H1 (cell line): ENCODE data around the gene PRR23E. TPM values are rescaled to one million over a fixed set of nuclear protein-coding genes. Genes with fewer than 3 reads are reported as not detected.

ENCODE experiments used
- CTCF ChIA-PET: fragments of 300-600 bp; sonication (Branson Sonifier 250); formaldehyde crosslinking; loops from one replicate; lab custom pipeline; 2021; ENCODE audit not compliant: partially characterized antibody; lab: Charles Lee
- POLR2A ChIA-PET: fragments of 300-600 bp; sonication (Branson Sonifier 250); formaldehyde crosslinking; loops from one replicate; lab custom pipeline; 2021; ENCODE audit warnings: inconsistent platforms; ENCODE audit not compliant: partially characterized antibody; lab: Charles Lee
- DNase-seq, 2 experiments: peaks; one replicate each; pipeline versions ENCODE4 v3.0.0 to v3.0.0-alpha.2; 2010 to 2022; ENCODE audit warnings: low spot score in 2 of 2, low read depth in 1 of 2, mixed read lengths in 1 of 2
- FAIRE-seq: peaks from 2 replicates; lab custom pipeline; 2011; peaks lifted over from hg19 to GRCh38; lab: Jason Lieb, UNC
- H2AFZ ChIP-seq: 2 replicates; pipeline ENCODE4 v1.8.1; 2012; ENCODE audit warnings: low read length, inconsistent platforms
- H2AK5ac ChIP-seq: 2 replicates; pipeline ENCODE4 v1.6.1; 2013; ENCODE audit warnings: low read depth, low read length
- H2BK120ac ChIP-seq: replicated peaks from 2 replicates; pipeline ENCODE3; 2013; ENCODE audit warnings: low read depth, low read length, inconsistent platforms
- H2BK12ac ChIP-seq: 2 replicates; pipeline ENCODE4 v1.6.1; 2013; ENCODE audit warnings: low read depth, low read length
- H2BK15ac ChIP-seq: 2 replicates; pipeline ENCODE4 v1.6.1; 2013; ENCODE audit warnings: low read length
- H2BK20ac ChIP-seq: 2 replicates; pipeline ENCODE4 v1.6.1; 2013; ENCODE audit warnings: low read length
- H2BK5ac ChIP-seq: 2 replicates; pipeline ENCODE4 v1.6.1; 2013; ENCODE audit warnings: low read depth, low read length
- H3K14ac ChIP-seq: 2 replicates; pipeline ENCODE4 v1.6.1; 2013; ENCODE audit warnings: inconsistent platforms; ENCODE audit not compliant: insufficient read length
- H3K18ac ChIP-seq: 2 replicates; pipeline ENCODE4 v1.6.1; 2013; ENCODE audit warnings: low read length; ENCODE audit errors: extremely low read depth
- H3K23ac ChIP-seq: 2 replicates; pipeline ENCODE4 v1.6.1; 2013; ENCODE audit warnings: inconsistent platforms; ENCODE audit not compliant: insufficient read length
- H3K23me2 ChIP-seq: 2 replicates; pipeline ENCODE4 v1.6.1; 2013; ENCODE audit warnings: low read depth, low read length
- H3K27ac ChIP-seq: 2 replicates; pipeline ENCODE4 v1.6.1; 2011; ENCODE audit warnings: low read depth, low read length, inconsistent platforms
- H3K27me3 ChIP-seq, 4 experiments: replicated peaks in 1 of 4; 1 replicate in 1 of 4; 2 replicates in 3 of 4; pipeline versions ENCODE4 v1.6.1 to v1.8.1; 2011 to 2013; ENCODE audit warnings: low read length in 3 of 4, mild to moderate bottlenecking in 3 of 4, inconsistent platforms in 2 of 4, mixed read lengths in 2 of 4, moderate library complexity in 1 of 4; ENCODE audit not compliant: control insufficient read depth in 3 of 4, insufficient read depth in 3 of 4; ENCODE audit errors: extremely low read depth in 1 of 4
- H3K36me3 ChIP-seq, 4 experiments: 2 replicates each; pipeline versions ENCODE4 v1.6.1 to v1.8.1; 2011 to 2013; ENCODE audit warnings: mild to moderate bottlenecking in 4 of 4, low read length in 3 of 4, moderate library complexity in 2 of 4, control low read depth in 1 of 4, inconsistent platforms in 1 of 4; ENCODE audit not compliant: insufficient read depth in 4 of 4, control insufficient read depth in 2 of 4
- H3K4ac ChIP-seq: replicated peaks from 2 replicates; pipeline ENCODE3; 2013; ENCODE audit warnings: low read length, low read depth, mixed read lengths, inconsistent platforms; ENCODE audit not compliant: insufficient read length
- H3K4me1 ChIP-seq, 4 experiments: replicated peaks in 1 of 4; 1 replicate in 1 of 4; 2 replicates in 3 of 4; pipeline versions ENCODE4 v1.6.1 to v1.8.1; 2011 to 2013; ENCODE audit warnings: low read length in 3 of 4, inconsistent platforms in 2 of 4, mixed read lengths in 1 of 4; ENCODE audit not compliant: insufficient read depth in 4 of 4, control insufficient read depth in 3 of 4
- H3K4me2 ChIP-seq, 2 experiments: 2 replicates each; pipeline versions ENCODE4 v1.6.1 to v1.8.1; 2011 to 2013; ENCODE audit warnings: low read depth in 2 of 2, low read length in 2 of 2, control low read depth in 1 of 2, inconsistent platforms in 1 of 2, mild to moderate bottlenecking in 1 of 2; ENCODE audit not compliant: insufficient read depth in 1 of 2
- H3K4me3 ChIP-seq, 4 experiments: fragments of 200-600, 300-600 bp in 1 of 4; sonication (generic), shearing (Covaris generic), sonication (Bioruptor Twin) in 1 of 4; 2 replicates each; pipeline versions ENCODE4 v1.5.1 to v1.8.1; 2011 to 2016; ENCODE audit warnings: low read length in 4 of 4, low read depth in 3 of 4, control low read depth in 2 of 4, inconsistent platforms in 2 of 4, mild to moderate bottlenecking in 2 of 4, mixed read lengths in 1 of 4, moderate library complexity in 1 of 4; ENCODE audit not compliant: insufficient read depth in 2 of 4; ENCODE audit errors: extremely low read depth in 1 of 4
- H3K56ac ChIP-seq: replicated peaks from 2 replicates; pipeline ENCODE3; 2013; ENCODE audit warnings: low read depth, mild to moderate bottlenecking, mixed read lengths, low read length, inconsistent platforms; ENCODE audit not compliant: insufficient read length
- H3K79me1 ChIP-seq: 2 replicates; pipeline ENCODE4 v1.6.1; 2013; ENCODE audit warnings: low read depth, low read length, control low read depth
- H3K79me2 ChIP-seq, 2 experiments: 2 replicates each; pipeline versions ENCODE4 v1.6.1 to v1.8.1; 2012 to 2013; ENCODE audit warnings: low read length in 2 of 2, mild to moderate bottlenecking in 2 of 2, inconsistent platforms in 1 of 2; ENCODE audit not compliant: insufficient read depth in 2 of 2, control insufficient read depth in 1 of 2
- H3K9ac ChIP-seq, 4 experiments: replicated peaks in 1 of 4; 1 replicate in 1 of 4; 2 replicates in 3 of 4; pipeline versions ENCODE4 v1.6.1 to v1.8.1; 2011 to 2013; ENCODE audit warnings: low read depth in 3 of 4, low read length in 3 of 4, control low read depth in 2 of 4, mild to moderate bottlenecking in 2 of 4, moderate library complexity in 2 of 4, inconsistent platforms in 1 of 4; ENCODE audit errors: extremely low read depth in 1 of 4
- H3K9me3 ChIP-seq, 2 experiments: 2 replicates each; pipeline versions ENCODE4 v1.6.1 to v1.8.1; 2012 to 2013; ENCODE audit warnings: mild to moderate bottlenecking in 2 of 2, moderate library complexity in 2 of 2, control low read depth in 1 of 2, inconsistent platforms in 1 of 2, low read depth in 1 of 2, low read length in 1 of 2, mixed read lengths in 1 of 2; ENCODE audit not compliant: insufficient read depth in 2 of 2
- H4K20me1 ChIP-seq, 2 experiments: replicated peaks in 1 of 2; 2 replicates each; pipeline versions ENCODE3 to v1.8.1; 2011 to 2013; ENCODE audit warnings: inconsistent platforms in 2 of 2, low read length in 2 of 2, mild to moderate bottlenecking in 1 of 2; ENCODE audit not compliant: insufficient read depth in 2 of 2, control insufficient read depth in 1 of 2
- H4K5ac ChIP-seq: 2 replicates; pipeline ENCODE4 v1.6.1; 2013; ENCODE audit warnings: low read length, low read depth, mixed read lengths, inconsistent platforms; ENCODE audit not compliant: insufficient read length
- H4K8ac ChIP-seq: 2 replicates; pipeline ENCODE4 v1.8.0; 2013; ENCODE audit warnings: mild to moderate bottlenecking, moderate library complexity, low read length, inconsistent platforms; ENCODE audit not compliant: insufficient read depth; ENCODE audit errors: extremely low read depth
- H4K91ac ChIP-seq: replicated peaks from 2 replicates; pipeline ENCODE3; 2013; ENCODE audit warnings: low read length, mixed read lengths, inconsistent platforms; ENCODE audit not compliant: insufficient read length
- ATF2 ChIP-seq: IDR thresholded peaks from 2 replicates; pipeline ENCODE4 v1.6.1; 2012; ENCODE audit warnings: low read length, inconsistent platforms
- BACH1 ChIP-seq: IDR thresholded peaks from 2 replicates; pipeline ENCODE4 v1.6.1; 2012; ENCODE audit warnings: low read length, improper control_type of control experiment
- HDAC6 ChIP-seq: IDR thresholded peaks from one replicate; pipeline ENCODE4 v1.7.1; 2012; ENCODE audit warnings: low read depth, mild to moderate bottlenecking, inconsistent platforms, low read length, moderate library complexity
- KDM5A ChIP-seq: fragments of 200-600 bp; IDR thresholded peaks from 2 replicates; pipeline ENCODE4 v1.7.1; 2012; ENCODE audit warnings: mild to moderate bottlenecking, low read length, inconsistent platforms, mixed read lengths
- WGBS, 2 experiments: shearing (Covaris generic) in 1 of 2; methylation state at CpG; one replicate each; pipeline versions ENCODE4 v1.1.6 to v1.1.7; 2013 to 2015; ENCODE audit warnings: low lambda C conversion rate in 2 of 2, mixed read lengths in 2 of 2, inconsistent platforms in 1 of 2, low coverage in 1 of 2, missing lambda C conversion rate in 1 of 2; ENCODE audit not compliant: insufficient replicate concordance in 2 of 2, insufficient coverage in 1 of 2, insufficient read length in 1 of 2; ENCODE audit errors: extremely low coverage in 1 of 2, missing lambda C conversion rate in 1 of 2; 5-methylcytosine and 5-hydroxymethylcytosine counted together
- polyA plus RNA-seq, 7 experiments: library from polyadenylated mRNA; depleted of rRNA in 3 of 7; stranded (reverse) in 5 of 7; unstranded in 2 of 7; fragments of >200 nt in 5 of 7; fragments of 200-250 nt in 2 of 7; gene quantifications; 1 replicate in 5 of 7; 2 replicates in 1 of 7; 4 replicates in 1 of 7; pipeline versions ENCODE4 v1.2.1 to v1.2.3, GENCODE V29; 2011 to 2013; ENCODE audit warnings: missing spikeins in 2 of 7, mixed read lengths in 2 of 7
- total RNA-seq: library from RNA; stranded (reverse); fragmentation: NEBNext Ultra II Directional; extraction: Animal tissue kit (Norgen Biotek cat#: 25700); gene quantifications from 2 replicates; pipeline ENCODE4 v1.2.1, GENCODE V29; 2021

PRR23E gene
- total and polyA plus RNA-seq, 2 of the 8 experiments (the other 6 are each of a cell fraction or from before 2014, with no cell fraction given): not detected

GRCh38 chr3:127193341-127193740 lies 410 bp downstream of the PRR23E start:
- POLR2A ChIA-PET: no interaction called here

More at GRCh38 chr3:127193341-127193740, 410 bp downstream of the PRR23E start:
- Histone ChIP-seq H3K9ac (no peak overlapping the region), H3K27me3 (no peaks in the 10 kb centered on the region), H3K14ac (no peak overlapping the region), H4K8ac (no peak overlapping the region), H3K27ac (no peak overlapping the region), H3K23ac (no peak overlapping the region), H3K4me2 (no peak overlapping the region), H3K4me1 (no peaks in the 10 kb centered on the region; a peak in 1 of 7 replicates), H2AFZ (no peak overlapping the region), H3K79me1 (no peaks in the 10 kb centered on the region), H3K4ac (no peak overlapping the region), H3K79me2 (no peaks in the 10 kb centered on the region), H3K9me3 (no peaks in the 10 kb centered on the region), H2AK5ac (no peak overlapping the region), H4K91ac (no peak overlapping the region), H2BK12ac (no peak overlapping the region), H2BK120ac (no peak overlapping the region), H4K20me1 (no peaks in the 10 kb centered on the region), H2BK20ac (no peak overlapping the region), H3K18ac (no peak overlapping the region; the same call in 1 of the 2 replicates), H2BK15ac (no peak overlapping the region), H2BK5ac (no peak overlapping the region), H3K56ac (no peak overlapping the region), H3K23me2 (no peaks in the 10 kb centered on the region), H4K5ac (no peak overlapping the region), H3K4me3 (no peak overlapping the region), H3K36me3 (no peaks in the 10 kb centered on the region)
- FAIRE-seq (no peak), DNase-seq (no peak)
- CTCF ChIA-PET: interaction anchor here (1.1 to 2.7 kb wide), 3 partner anchors 13 to 29 kb away, joined by 3 to 6 read pairs (median 3); no protein-coding TSS in a partner anchor
- TF ChIP-seq ATF2 (no peak), HDAC6 (no peak), BACH1 (no peak), KDM5A (no peak)
- 87% methylated on average over 10 of the region's 11 CpGs; no CpG with 5 or more reads in 1 of the 2 experiments for WGBS, 2 experiments
